OCI-M2 (cell line): Measurements from ENCODE around the gene TTC32.
"Not testable (repeated sequence)": the region's sequence is repeated elsewhere in the genome, so short reads cannot be mapped to it uniquely, and the experiment has no call there.

Experiments used
- DNase-seq: peaks from one replicate; lab custom pipeline; 2025; ENCODE audit not compliant: unreplicated experiment; lab: John Stamatoyannopoulos, UW

The TTC32 gene

GRCh38 chr2:19901442-19902215, at the start of gene TTC32:
Gene TTC32, minus strand, starts transcription at chr2:19901983. Its CDS starts 129 bp downstream, at chr2:19901854.
- DNase-seq, result peak; percentile 65

DNA sequence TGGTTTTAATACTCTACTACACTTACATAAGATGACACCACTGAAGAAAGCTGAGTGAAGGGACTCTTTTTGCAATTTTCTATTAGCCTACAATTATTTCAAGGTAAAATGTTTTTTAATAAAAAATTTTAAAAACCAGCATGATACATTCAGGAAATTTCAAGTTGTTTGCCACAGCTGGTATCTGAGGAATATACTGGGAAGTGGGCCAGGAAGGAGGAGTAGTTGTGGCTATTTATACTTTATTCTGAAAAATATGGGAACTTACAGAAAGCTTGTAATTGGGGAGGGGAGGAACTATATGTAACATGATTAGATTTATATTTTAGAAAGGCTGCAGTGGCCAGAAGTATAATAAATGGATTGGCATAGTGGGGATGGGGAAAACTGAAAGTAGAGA, 47.3 kb upstream of the TTC32 start:
- no peak for DNase-seq

DNA sequence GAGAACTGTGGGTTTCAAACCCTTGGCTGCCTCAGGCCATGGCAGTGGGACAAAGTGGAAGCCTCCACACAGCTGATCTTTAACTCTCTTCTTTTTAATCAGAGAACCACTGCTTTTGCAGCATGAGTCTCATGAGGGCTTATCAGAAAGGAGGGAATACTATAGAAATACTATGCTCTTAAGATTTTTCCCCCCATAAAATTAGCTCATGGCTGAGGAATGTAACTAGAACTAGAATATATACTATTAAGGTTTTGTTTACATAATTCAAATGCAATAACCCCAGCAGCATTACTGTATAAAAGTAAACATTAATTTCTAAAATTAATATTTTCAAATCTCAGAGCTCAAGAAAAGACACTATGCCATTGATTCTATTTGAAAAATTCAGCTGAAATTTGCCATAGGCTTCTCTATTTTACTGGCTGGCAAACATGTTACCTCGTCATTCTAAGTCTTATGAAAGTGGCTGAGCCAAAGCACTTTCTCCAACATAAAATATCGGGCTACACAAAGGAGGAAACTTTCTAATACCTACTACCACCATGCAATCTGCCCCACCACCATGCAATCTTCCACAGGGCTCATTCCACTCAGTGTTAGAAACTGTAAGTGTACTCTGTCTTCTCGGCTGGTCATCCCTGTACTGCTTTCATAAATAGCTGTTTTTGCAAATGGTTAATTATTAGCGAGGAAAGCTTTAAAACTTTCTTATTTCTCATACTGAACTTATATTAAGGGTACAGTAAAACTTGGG, 45.6 kb upstream of the TTC32 start:
- DNase-seq, result no peak

DNA sequence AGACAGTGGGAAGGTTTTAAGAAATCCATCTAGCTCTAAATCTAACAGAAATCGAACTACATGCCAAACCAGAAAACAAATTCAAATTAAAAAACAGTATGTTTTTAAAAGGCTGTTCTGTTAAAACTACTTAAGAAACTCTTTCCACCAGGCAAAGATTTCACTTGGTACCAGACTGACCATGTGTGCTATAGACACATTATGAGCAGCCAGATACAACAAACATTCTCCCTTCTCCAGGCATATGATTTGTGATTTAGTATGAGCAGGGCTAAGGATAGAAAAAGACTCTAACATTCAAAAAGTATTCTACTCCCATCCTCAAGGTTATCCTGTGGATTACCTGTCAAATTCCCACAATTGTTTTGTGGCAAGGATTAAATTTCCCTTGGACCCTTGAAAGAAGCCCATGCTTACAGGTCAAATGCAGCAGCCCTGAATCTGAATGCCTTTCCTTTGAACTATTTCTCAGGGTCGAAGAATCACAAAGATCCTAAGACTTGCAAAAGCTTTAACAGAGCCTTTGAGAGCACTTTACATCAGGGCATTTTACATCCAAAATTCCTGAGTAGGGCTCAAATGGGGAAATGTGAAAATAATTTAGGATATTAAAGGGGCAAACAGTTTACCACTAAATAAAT, 42.5 kb upstream of the TTC32 start:
- DNase-seq, result no peak

DNA sequence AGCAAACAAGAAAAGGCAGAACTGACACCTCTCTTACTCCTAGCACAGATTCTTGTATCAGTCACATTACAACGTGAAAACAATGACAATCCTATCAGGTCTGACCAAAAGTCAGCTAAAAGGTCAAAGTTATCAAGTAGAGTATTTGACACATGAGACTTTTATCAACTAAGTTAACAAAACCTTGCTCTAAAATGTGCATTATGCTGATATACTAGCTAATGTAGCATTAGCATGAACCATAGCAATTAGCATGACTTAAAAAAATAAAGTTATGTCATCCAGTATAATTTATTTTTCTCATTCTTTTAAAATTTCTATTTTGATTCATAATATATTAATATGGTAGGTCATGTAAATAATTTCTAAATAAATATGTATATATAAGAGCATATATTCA, 41.4 kb upstream of the TTC32 start:
- DNase-seq, result no peak

DNA sequence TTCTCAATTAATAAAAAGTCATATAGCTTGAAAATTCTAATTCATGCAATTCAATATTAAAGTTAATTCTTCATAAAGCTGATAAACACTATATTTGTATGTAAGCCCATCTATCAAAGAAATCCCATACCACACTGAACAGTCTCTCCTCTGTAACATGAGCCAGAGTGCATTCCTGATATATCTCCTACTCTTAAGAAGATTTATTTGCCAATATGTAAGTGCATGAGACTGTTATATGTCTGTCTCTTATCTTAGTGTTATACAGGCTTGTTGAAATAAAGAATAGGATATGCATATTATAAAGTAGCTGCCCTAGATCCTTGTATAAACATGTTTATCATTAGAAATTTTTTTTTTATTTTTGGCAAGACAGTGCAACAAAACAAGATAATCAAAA, 40.4 kb upstream of the TTC32 start:
- no peak for DNase-seq

- DNase-seq, result no peak
Observed at GRCh38 chr2:19937004-19937403, 35.2 kb upstream of the TTC32 start.

GRCh38 chr2:19936203-19936602, 34.4 kb upstream of the TTC32 start:
- DNase-seq, result no peak

GRCh38 chr2:19933351-19933981, 31.7 kb upstream of the TTC32 start:
- DNase-seq, result no peak

DNA sequence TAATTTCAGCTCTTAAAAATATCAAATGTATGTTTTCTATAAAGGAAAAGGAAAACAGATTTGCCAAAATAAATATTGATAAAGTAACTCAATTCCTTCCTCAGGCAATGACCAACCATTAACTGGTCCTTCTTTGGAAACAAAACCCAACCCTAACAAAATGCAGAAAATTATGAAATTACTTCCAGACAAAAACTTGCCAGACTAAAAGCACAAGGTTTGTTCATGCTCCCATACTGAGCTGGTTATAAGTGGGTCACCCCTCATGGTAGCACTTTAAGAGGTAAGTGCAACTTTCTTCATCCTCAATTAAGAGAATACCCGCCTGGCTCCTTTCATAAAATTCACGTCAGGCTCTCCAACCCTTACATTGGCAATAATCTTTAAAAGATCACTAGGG, 31.1 kb upstream of the TTC32 start:
- no peak for DNase-seq

- no peak for DNase-seq
Observed at GRCh38 chr2:19929226-19929625, 27.4 kb upstream of the TTC32 start.

- DNase-seq, result not testable (repeated sequence)
Observed at GRCh38 chr2:19927816-19928215, 26.0 kb upstream of the TTC32 start.

DNA sequence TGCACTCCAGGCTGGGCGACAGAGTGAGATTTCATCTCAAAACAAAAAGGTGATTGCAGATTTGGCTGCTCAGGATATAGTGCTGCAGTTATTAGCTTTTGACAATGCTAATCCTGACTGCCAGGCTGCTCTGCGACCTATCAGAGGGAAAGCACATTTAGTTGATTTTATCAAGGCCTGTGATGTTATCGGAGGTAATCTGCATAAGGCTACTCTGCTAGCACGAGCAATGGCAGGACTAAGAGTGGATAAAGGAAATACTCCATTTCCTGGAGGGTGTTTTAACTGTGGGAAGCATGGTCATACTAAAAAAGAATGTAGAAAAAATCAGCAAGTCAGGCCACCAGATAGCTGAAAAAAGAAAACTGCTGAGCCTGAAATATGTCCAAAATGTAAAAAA, 22.7 kb upstream of the TTC32 start:
- DNase-seq, result not testable (repeated sequence)

DNA sequence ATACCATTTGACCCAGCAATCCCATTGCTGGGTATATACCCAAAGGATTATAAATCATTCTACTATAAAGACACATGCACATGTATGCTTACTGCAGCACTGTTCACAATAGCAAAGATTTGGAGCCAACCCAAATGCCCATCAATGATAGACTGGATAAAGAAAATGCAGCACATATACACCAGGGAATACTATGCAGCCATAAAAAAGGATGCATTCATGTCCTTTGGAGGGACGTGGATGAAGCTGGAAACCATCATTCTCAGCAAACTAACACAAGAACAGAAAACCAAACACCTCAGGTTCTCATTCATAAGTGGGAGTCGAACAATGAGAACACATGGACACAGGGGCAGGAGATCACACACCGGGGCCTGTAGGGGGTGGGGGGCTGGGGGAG, 20.4 kb upstream of the TTC32 start:
- DNase-seq, result not testable (repeated sequence)

GRCh38 chr2:19916385-19916950, 14.7 kb upstream of the TTC32 start:
- DNase-seq, result no peak

- DNase-seq, result no peak
Observed at GRCh38 chr2:19914266-19914975, 12.6 kb upstream of the TTC32 start.

- no peak for DNase-seq
Observed at GRCh38 chr2:19911808-19912509, 10.2 kb upstream of the TTC32 start.

DNA sequence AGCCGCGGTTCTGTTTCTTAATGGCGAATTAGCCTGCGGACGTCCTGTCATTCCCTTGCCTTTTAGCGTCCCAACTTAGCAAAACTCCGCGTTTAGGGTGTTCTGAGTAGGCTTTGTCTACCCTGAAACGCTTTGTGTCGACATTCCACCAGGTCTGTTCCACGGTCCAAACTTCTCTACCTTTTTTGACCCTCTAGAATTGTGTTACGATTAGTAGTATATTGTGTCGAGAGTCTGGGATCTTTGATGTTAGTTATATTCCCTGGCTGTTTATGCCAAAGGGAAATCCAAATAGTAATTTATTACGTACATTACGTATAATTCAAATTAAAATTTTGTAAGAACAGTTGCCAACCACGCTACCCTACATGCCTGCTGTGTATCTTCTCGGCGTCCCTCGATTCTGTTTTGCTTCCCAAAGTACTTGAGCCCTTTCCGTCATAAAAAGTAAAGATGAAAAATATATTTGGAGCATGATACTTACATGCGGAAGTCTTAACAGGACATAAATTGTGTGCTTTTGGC, 495 bp upstream of the TTC32 start:
- DNase-seq, result no peak

DNA sequence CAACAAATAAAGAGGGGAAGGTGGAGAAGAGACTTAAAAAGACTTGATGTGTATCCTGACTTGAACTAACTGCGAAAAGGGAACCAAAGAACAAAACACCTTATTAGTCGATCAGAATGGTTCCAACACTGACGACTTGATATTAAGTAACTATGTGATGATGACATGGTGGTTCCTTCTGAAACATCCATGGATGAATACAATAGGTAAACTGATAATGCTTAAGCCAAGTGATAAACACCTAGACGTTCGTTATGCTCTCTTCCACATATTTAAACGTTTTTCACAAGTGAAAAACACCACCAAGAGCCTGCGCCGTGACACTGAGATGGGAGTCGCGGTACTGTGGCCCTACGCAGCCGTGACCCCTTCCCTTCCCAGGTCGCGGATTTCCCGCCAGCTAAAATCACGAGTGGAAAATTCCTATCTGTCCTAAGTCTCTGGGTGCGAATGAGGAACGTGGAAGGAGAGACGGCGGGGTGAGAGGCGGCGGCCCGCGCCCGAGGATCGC, 797 bp downstream of the TTC32 start:
- DNase-seq, result no peak
